Measurements from ENCODE around the gene C1QL4.
A peak's percentile ranks its signal among the peaks of the same experiment; 100 is the strongest.

- peak; percentile 61 to 86 (median 69) for TF ChIP-seq CTCF (IDR thresholded peaks at IDR 0.05)
- no peak for TF ChIP-seq POLR2AphosphoS5 (IDR thresholded peaks at IDR 0.05)
- TF ChIP-seq POLR2A (IDR thresholded peaks at IDR 0.05), result no peak
Measured at GRCh38 chr12:49342066-49342913, 5.3 kb upstream of the C1QL4 start.
